HCT116 (cell line): ENCODE data around the gene EGFR. TPM values are rescaled to one million over a fixed set of nuclear protein-coding genes. Genes with fewer than 3 reads are reported as not detected.

Experiments used
- ATAC-seq: fragments of 200-7000 bp; cut with Tn5 transposase; 2 replicates; pipeline ENCODE4 v1.9.1; 2020; ENCODE audit warnings: mild to moderate bottlenecking, moderate library complexity
- BruUV-seq: library from RNA; stranded (reverse); fragments of 400-500 nt; replicated peaks from 2 replicates; lab custom pipeline; 2021; lab: Mats Ljungman, UMichigan
- CTCF ChIA-PET: fragments of 300-600 bp; sonication (Branson Sonifier 250); formaldehyde crosslinking; loops from one replicate; lab custom pipeline; 2021; ENCODE audit warnings: antibody characterized with exemption; lab: Charles Lee
- POLR2A ChIA-PET: fragments of 300-600, 350-600 bp; sonication (Branson Sonifier 250); formaldehyde crosslinking; loops from one replicate; lab custom pipeline; 2021; ENCODE audit warnings: antibody characterized with exemption; lab: Charles Lee
- RAD21 ChIA-PET, 2 experiments: fragments of 300-600 bp; sonication (Branson Sonifier 250); formaldehyde crosslinking; loops; one replicate each; lab custom pipeline; 2023; ENCODE audit warnings: low total read pairs in 2 of 2; ENCODE audit not compliant: uncharacterized antibody in 2 of 2, unreplicated experiment in 2 of 2, low non-redundant PET in 1 of 2; lab: Charles Lee
- DNase-seq: peaks from one replicate; pipeline ENCODE4 v3.0.0-alpha.2; 2010; ENCODE audit warnings: low read depth, low spot score
- H2AFZ ChIP-seq: fragments of 200-600 bp; shearing (Covaris generic), sonication (generic); 2 replicates; pipeline ENCODE4 v1.6.1; 2017; ENCODE audit warnings: low read depth, mixed run types, mixed read lengths, antibody characterized with exemption, low read length; ENCODE audit not compliant: poor library complexity, severe bottlenecking
- H3K27ac ChIP-seq: 2 replicates; pipeline ENCODE4 v1.5.1; 2012; ENCODE audit warnings: low read depth, low read length
- H3K27me3 ChIP-seq: fragments of 200-600 bp; sonication (generic); 2 replicates; pipeline ENCODE4 v1.6.1; 2016; ENCODE audit warnings: mixed run types, low read length, mixed read lengths; ENCODE audit not compliant: insufficient read depth
- H3K36me3 ChIP-seq, 2 experiments: fragments of 200-500 bp in 1 of 2; fragments of 200-600 bp in 1 of 2; sonication (Bioruptor generic) in 1 of 2; sonication (generic) in 1 of 2; 2 replicates each; pipeline versions ENCODE4 v1.5.1 to v1.6.1; 2014 to 2016; ENCODE audit warnings: low read length in 2 of 2, inconsistent platforms in 1 of 2, mixed read lengths in 1 of 2, mixed run types in 1 of 2; ENCODE audit not compliant: insufficient read depth in 2 of 2, control insufficient read depth in 1 of 2
- H3K4me1 ChIP-seq, 2 experiments: fragments of 200-600 bp in 1 of 2; sonication (generic) in 1 of 2; 2 replicates each; pipeline versions ENCODE4 v1.5.1 to v1.6.1; 2012 to 2017; ENCODE audit warnings: low read length in 2 of 2, inconsistent platforms in 1 of 2, mild to moderate bottlenecking in 1 of 2, mixed read lengths in 1 of 2, mixed run types in 1 of 2, moderate library complexity in 1 of 2; ENCODE audit not compliant: insufficient read depth in 2 of 2, control insufficient read depth in 1 of 2
- H3K4me2 ChIP-seq: fragments of 200-600 bp; sonication (generic); 2 replicates; pipeline ENCODE4 v1.6.1; 2017; ENCODE audit warnings: mixed run types, low read length, mixed read lengths
- H3K4me3 ChIP-seq, 2 experiments: fragments of 200-600 bp in 1 of 2; sonication (generic) in 1 of 2; replicated peaks in 1 of 2; 2 replicates each; pipeline ENCODE4 v1.5.1; 2011 to 2016; ENCODE audit warnings: low read length in 2 of 2, control low read depth in 1 of 2, low read depth in 1 of 2, mild to moderate bottlenecking in 1 of 2, mixed read lengths in 1 of 2, mixed run types in 1 of 2
- H3K79me2 ChIP-seq: fragments of 200-600 bp; sonication (generic); 2 replicates; pipeline ENCODE4 v1.6.1; 2017; ENCODE audit warnings: mild to moderate bottlenecking, mixed run types, low read length, moderate library complexity, mixed read lengths; ENCODE audit not compliant: insufficient read depth
- H3K9ac ChIP-seq: fragments of 200-600 bp; sonication (generic); 2 replicates; pipeline ENCODE4 v1.6.1; 2016; ENCODE audit warnings: low read length, mixed read lengths
- H3K9me2 ChIP-seq: fragments of 200-600 bp; sonication (generic), shearing (Covaris generic); 2 replicates; pipeline ENCODE4 v1.6.1; 2017; ENCODE audit warnings: mixed run types, mild to moderate bottlenecking, moderate library complexity; ENCODE audit not compliant: insufficient read depth
- H3K9me3 ChIP-seq, 2 experiments: fragments of 200-500 bp in 1 of 2; fragments of 200-600 bp in 1 of 2; sonication (Bioruptor generic) in 1 of 2; sonication (generic) in 1 of 2; 2 replicates each; pipeline ENCODE4 v1.6.1; 2014 to 2017; ENCODE audit warnings: low read length in 2 of 2, mixed read lengths in 2 of 2, inconsistent platforms in 1 of 2, low read depth in 1 of 2, mild to moderate bottlenecking in 1 of 2, mixed run types in 1 of 2, moderate library complexity in 1 of 2; ENCODE audit not compliant: control insufficient read depth in 1 of 2, insufficient read depth in 1 of 2
- H4K20me1 ChIP-seq: fragments of 200-600 bp; sonication (generic), shearing (Covaris generic); 2 replicates; pipeline ENCODE4 v1.6.1; 2017; ENCODE audit warnings: mixed run types, mild to moderate bottlenecking, moderate library complexity; ENCODE audit not compliant: insufficient read depth
- ATF3 ChIP-seq: IDR thresholded peaks from 2 replicates; pipeline ENCODE4 v1.6.1; 2012
- CBX3 ChIP-seq: IDR thresholded peaks from 2 replicates; pipeline ENCODE4 v1.6.1; 2012; ENCODE audit warnings: low read depth
- CEBPB ChIP-seq: IDR thresholded peaks from 2 replicates; pipeline ENCODE4 v1.6.1; 2012; ENCODE audit warnings: low read depth
- CTCF ChIP-seq, 3 experiments: fragments of 200-600 bp in 1 of 3; sonication (generic) in 1 of 3; IDR thresholded peaks in 2 of 3; conservative IDR thresholded peaks in 1 of 3; 2 replicates each; pipeline ENCODE4 v1.5.1; 2012 to 2017; ENCODE audit warnings: low read depth in 2 of 3, low read length in 2 of 3, antibody characterized with exemption in 1 of 3, borderline replicate concordance in 1 of 3, control low read depth in 1 of 3, mild to moderate bottlenecking in 1 of 3, mixed read lengths in 1 of 3, mixed run types in 1 of 3, moderate library complexity in 1 of 3; ENCODE audit not compliant: insufficient read depth in 1 of 3
- EGR1 ChIP-seq: IDR thresholded peaks from 2 replicates; pipeline ENCODE4 v1.6.1; 2012; ENCODE audit warnings: low read depth
- ELF1 ChIP-seq: IDR thresholded peaks from 2 replicates; pipeline ENCODE4 v1.6.1; 2012; ENCODE audit warnings: low read depth, borderline replicate concordance
- EZH2 ChIP-seq: fragments of 200-600 bp; sonication (generic); IDR thresholded peaks from 2 replicates; pipeline ENCODE4 v1.6.1; 2017; ENCODE audit warnings: antibody characterized with exemption, mixed run types
- EZH2phosphoT487 ChIP-seq: fragments of 200-600 bp; IDR thresholded peaks from 2 replicates; pipeline ENCODE4 v1.6.1; 2018; ENCODE audit warnings: antibody characterized with exemption, borderline replicate concordance
- FOSL1 ChIP-seq: IDR thresholded peaks from 2 replicates; pipeline ENCODE4 v1.6.1; 2012; ENCODE audit warnings: low read depth
- MAX ChIP-seq: IDR thresholded peaks from 2 replicates; pipeline ENCODE4 v1.6.1; 2012
- POLR2A ChIP-seq: IDR thresholded peaks from 2 replicates; pipeline ENCODE4 v1.7.0; 2011; ENCODE audit warnings: borderline replicate concordance; ENCODE audit not compliant: insufficient read depth, insufficient read length; ENCODE audit errors: extremely low read depth
- POLR2AphosphoS5 ChIP-seq: IDR thresholded peaks from 2 replicates; pipeline ENCODE4 v1.6.1; 2011; ENCODE audit warnings: mild to moderate bottlenecking, low read depth, low read length, moderate library complexity
- RAD21 ChIP-seq: IDR thresholded peaks from 2 replicates; pipeline ENCODE4 v1.6.1; 2012; ENCODE audit warnings: low read depth, mild to moderate bottlenecking
- REST ChIP-seq: IDR thresholded peaks from 2 replicates; pipeline ENCODE4 v1.6.1; 2012; ENCODE audit warnings: low read depth
- SIN3A ChIP-seq: IDR thresholded peaks from 2 replicates; pipeline ENCODE4 v1.6.1; 2012; ENCODE audit warnings: low read depth
- SRF ChIP-seq: IDR thresholded peaks from 2 replicates; pipeline ENCODE4 v1.6.1; 2012; ENCODE audit warnings: low read depth
- TCF7L2 ChIP-seq: IDR thresholded peaks from 2 replicates; pipeline ENCODE4 v1.7.0; 2011; ENCODE audit warnings: borderline replicate concordance, inconsistent platforms; ENCODE audit not compliant: insufficient read depth, insufficient read length; ENCODE audit errors: extremely low read depth
- YY1 ChIP-seq: IDR thresholded peaks from 2 replicates; pipeline ENCODE4 v1.6.1; 2011; ENCODE audit warnings: low read length, low read depth, moderate library complexity, mild to moderate bottlenecking; ENCODE audit not compliant: insufficient replicate concordance; ENCODE audit errors: extremely low read depth
- ZBTB33 ChIP-seq: IDR thresholded peaks from 2 replicates; pipeline ENCODE4 v1.6.1; 2011; ENCODE audit warnings: mild to moderate bottlenecking, low read length, moderate library complexity; ENCODE audit not compliant: insufficient replicate concordance; ENCODE audit errors: extremely low read depth
- ZNF274 ChIP-seq: fragments of 200-500 bp; sonication (Bioruptor generic); IDR thresholded peaks from 2 replicates; pipeline ENCODE4 v1.6.1; 2014; ENCODE audit warnings: mild to moderate bottlenecking, low read depth, low read length, inconsistent platforms
- intact Hi-C: fragments of 100-400 bp; cut with micrococcal nuclease; formaldehyde crosslinking; loops from 2 replicates; pipeline ENCODE4 v1.10.0; 2022
- total RNA-seq: library from RNA; stranded (reverse); gene quantifications from one replicate; pipeline ENCODE4 v1.2.1, GENCODE V29; 2021; ENCODE audit not compliant: unreplicated experiment

Gene EGFR
- total RNA-seq, 1 experiment from 2014 or later = 71.5 TPM

- Histone ChIP-seq H3K79me2 (peaks cover 82% of the 10 kb centered on the region), H3K9ac (no peak overlapping the region), H3K36me3 (no peaks in the 10 kb centered on the region), H2AFZ (no peak overlapping the region), H3K9me3 (no peaks in the 10 kb centered on the region), H3K4me3 (no peak overlapping the region), H3K4me2 (no peak overlapping the region), H3K4me1 (peaks cover 2 to 21% of the 10 kb centered on the region in 2 experiments; a peak in 3 of 4 replicates), H3K27me3 (no peaks in the 10 kb centered on the region), H4K20me1 (peaks cover 3% of the 10 kb centered on the region; the same call in 1 of the 2 replicates), H3K9me2 (no peaks in the 10 kb centered on the region), H3K27ac (no peak overlapping the region)
- no peak for ATAC-seq
- no TSS peak for BruUV-seq
- TF ChIP-seq CTCF (IDR thresholded peaks at IDR 0.05 in 2 of 3, conservative IDR thresholded peaks at IDR 0.05 in 1 of 3; ENCODE audit: borderline replicate concordance in 1 of 3, insufficient read depth in 1 of 3, low read depth in 2 of 3, low read length in 2 of 3) = no peak
- no peak for TF ChIP-seq EZH2
- no peak for TF ChIP-seq EZH2phosphoT487
- TF ChIP-seq EGR1 = no peak
- no peak for TF ChIP-seq SIN3A
- no peak for TF ChIP-seq ZNF274
- no peak for TF ChIP-seq ELF1
- TF ChIP-seq YY1 = no peak
- no peak for TF ChIP-seq FOSL1
- no peak for TF ChIP-seq CBX3
- TF ChIP-seq REST = no peak
- TF ChIP-seq RAD21 = no peak
- TF ChIP-seq POLR2AphosphoS5 = no peak
- no peak for TF ChIP-seq ATF3
- TF ChIP-seq SRF = no peak
- no peak for TF ChIP-seq CEBPB
- no peak for TF ChIP-seq POLR2A
- no peak for TF ChIP-seq MAX
- TF ChIP-seq TCF7L2 = no peak
- no peak for TF ChIP-seq ZBTB33
- POLR2A ChIA-PET = no interaction called here
- CTCF ChIA-PET = no interaction called here
- RAD21 ChIA-PET = no interaction called here
- intact Hi-C loops = no loop called here
- no peak for DNase-seq
These were observed 75.4 kb downstream of the EGFR start for GRCh38 chr7:55094092-55094690.
